HCT116 (cell line): ENCODE measurements around the gene FBXW8.

Source experiments
- CTCF ChIP-seq, 3 experiments: fragments of 200-600 bp in 1 of 3; sonication (generic) in 1 of 3; IDR thresholded peaks in 2 of 3; conservative IDR thresholded peaks in 1 of 3; 2 replicates each; pipeline ENCODE4 v1.5.1; 2012 to 2017; ENCODE audit warnings: low read depth in 2 of 3, low read length in 2 of 3, antibody characterized with exemption in 1 of 3, borderline replicate concordance in 1 of 3, control low read depth in 1 of 3, mild to moderate bottlenecking in 1 of 3, mixed read lengths in 1 of 3, mixed run types in 1 of 3, moderate library complexity in 1 of 3; ENCODE audit not compliant: insufficient read depth in 1 of 3
- POLR2AphosphoS5 ChIP-seq: IDR thresholded peaks from 2 replicates; pipeline ENCODE4 v1.6.1; 2011; ENCODE audit warnings: mild to moderate bottlenecking, low read depth, low read length, moderate library complexity

- no peak for TF ChIP-seq POLR2AphosphoS5
- TF ChIP-seq CTCF (IDR thresholded peaks at IDR 0.05 in 2 of 3, conservative IDR thresholded peaks at IDR 0.05 in 1 of 3; ENCODE audit: borderline replicate concordance in 1 of 3, insufficient read depth in 1 of 3, low read depth in 2 of 3, low read length in 2 of 3): no peak
Observed at GRCh38 chr12:116919247-116919661, 8.5 kb downstream of the FBXW8 start.
